Measurements from ENCODE around the gene MYL3. TPM values are rescaled to one million over a fixed set of nuclear protein-coding genes. Genes with fewer than 3 reads are reported as not detected.

MYL3 gene
- total and polyA plus RNA-seq, 2 experiments from 2014 or later, result not detected

DNA sequence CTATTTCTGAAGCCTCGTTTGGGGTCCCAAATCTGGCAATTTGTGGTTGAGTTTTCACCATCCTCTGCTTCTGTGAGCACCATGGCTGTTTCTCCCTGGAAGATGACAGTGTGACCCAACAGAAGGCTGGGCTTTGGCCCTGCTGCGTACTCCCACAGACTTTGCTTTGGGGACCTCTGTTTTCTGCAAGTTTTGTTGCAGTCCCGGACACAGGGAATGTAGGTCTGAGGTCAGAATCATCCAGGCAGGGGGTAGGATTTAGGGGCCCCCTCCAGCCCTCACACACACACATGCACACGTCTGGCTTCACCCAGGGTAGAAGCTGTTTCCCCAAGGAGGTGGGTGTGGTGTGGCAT is 20.6 kb upstream of the MYL3 start (continued):
- TF ChIP-seq, protein P1, sequence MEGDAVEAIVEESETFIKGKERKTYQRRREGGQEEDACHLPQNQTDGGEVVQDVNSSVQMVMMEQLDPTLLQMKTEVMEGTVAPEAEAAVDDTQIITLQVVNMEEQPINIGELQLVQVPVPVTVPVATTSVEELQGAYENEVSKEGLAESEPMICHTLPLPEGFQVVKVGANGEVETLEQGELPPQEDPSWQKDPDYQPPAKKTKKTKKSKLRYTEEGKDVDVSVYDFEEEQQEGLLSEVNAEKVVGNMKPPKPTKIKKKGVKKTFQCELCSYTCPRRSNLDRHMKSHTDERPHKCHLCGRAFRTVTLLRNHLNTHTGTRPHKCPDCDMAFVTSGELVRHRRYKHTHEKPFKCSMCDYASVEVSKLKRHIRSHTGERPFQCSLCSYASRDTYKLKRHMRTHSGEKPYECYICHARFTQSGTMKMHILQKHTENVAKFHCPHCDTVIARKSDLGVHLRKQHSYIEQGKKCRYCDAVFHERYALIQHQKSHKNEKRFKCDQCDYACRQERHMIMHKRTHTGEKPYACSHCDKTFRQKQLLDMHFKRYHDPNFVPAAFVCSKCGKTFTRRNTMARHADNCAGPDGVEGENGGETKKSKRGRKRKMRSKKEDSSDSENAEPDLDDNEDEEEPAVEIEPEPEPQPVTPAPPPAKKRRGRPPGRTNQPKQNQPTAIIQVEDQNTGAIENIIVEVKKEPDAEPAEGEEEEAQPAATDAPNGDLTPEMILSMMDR (conservative IDR thresholded peaks at IDR 0.05; ENCODE audit: low read depth in 2 of 2), result no peak
- no peak for TF ChIP-seq EZH2phosphoT487 (IDR thresholded peaks at IDR 0.05; ENCODE audit: unreplicated experiment)

DNA sequence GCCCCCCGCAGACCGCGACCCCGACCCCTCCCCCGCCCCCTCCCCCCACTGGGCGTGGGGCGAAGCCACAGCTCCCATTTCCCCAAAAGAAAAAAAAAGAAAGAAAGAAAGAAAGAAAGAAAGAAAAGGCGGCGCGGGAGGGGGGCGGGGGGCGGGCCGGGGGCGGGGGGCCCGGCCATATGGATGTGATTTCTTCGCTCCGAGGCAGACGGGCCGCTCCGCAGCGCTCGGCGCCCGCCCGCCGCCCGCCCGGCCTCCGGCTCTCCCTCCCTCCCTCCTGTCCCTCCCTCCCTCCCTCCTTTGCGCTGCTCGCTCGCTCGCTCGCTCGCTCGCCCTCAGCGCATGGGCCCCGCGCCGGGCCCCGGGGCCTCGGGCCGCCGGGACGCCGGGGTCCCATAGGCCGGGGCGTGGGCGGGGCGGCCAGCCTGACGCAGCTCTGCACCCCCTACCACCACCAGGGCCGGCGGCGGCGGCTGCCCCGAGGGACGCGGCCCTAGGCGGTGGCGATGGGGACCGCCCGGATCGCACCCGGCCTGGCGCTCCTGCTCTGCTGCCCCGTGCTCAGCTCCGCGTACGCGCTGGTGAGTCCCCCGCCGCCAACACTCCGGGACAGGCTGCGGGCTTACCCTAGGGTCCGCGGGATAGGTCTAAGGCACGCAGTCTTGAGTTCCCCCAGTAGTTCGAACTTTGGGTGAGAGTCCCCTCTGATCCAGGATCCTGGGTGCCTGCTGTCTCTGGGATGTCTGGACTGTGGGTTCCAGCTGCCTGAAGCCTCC is 20.0 kb upstream of the MYL3 start:
- Histone ChIP-seq H3K4me3 (peak overlapping the region; percentile 82), H3K4me2 (peak overlapping the region; percentile 96), H3K27me3 (ENCODE audit: insufficient read depth) (peaks cover 90% of the 10 kb centered on the region), H4K20me1 (replicated peaks; ENCODE audit: insufficient read depth) (no peaks in the 10 kb centered on the region), H2AFZ (peak overlapping the region; percentile 83; the same call in 1 of the 2 replicates), H3K9me2 (ENCODE audit: insufficient read depth) (no peaks in the 10 kb centered on the region), H3K36me3 (ENCODE audit: insufficient read depth) (no peaks in the 10 kb centered on the region), H3F3A (replicated peaks; ENCODE audit: low read depth) (no peaks in the 10 kb centered on the region), H3K4me1 (ENCODE audit: insufficient read depth) (peaks cover 30% of the 10 kb centered on the region), H3K27ac (ENCODE audit: low read depth) (no peak overlapping the region), H3K79me2 (replicated peaks; ENCODE audit: insufficient read depth) (no peaks in the 10 kb centered on the region)
- TF ChIP-seq REST (IDR thresholded peaks at IDR 0.05; ENCODE audit: unreplicated experiment) (no peak), EZH2 (IDR thresholded peaks at IDR 0.05; ENCODE audit: low read depth, unreplicated experiment) (peak; percentile 85), EZH2phosphoT487 (IDR thresholded peaks at IDR 0.05; ENCODE audit: unreplicated experiment) (peak; percentile 74), ETS1 (IDR thresholded peaks at IDR 0.05) (no peak)
- peaks cover 89% of the 10 kb centered on the region for H3K27me3 Mint-ChIP-seq (ENCODE audit: insufficient read depth, low read depth, poor library complexity)
- ATAC-seq (peak; percentile 20), DNase-seq (ENCODE audit: low spot score) (peak; percentile 66)
- no peaks in the 10 kb centered on the region for H3K9me3 Mint-ChIP-seq
- H3K4me1 Mint-ChIP-seq, result peaks cover 17% of the 10 kb centered on the region
- H3K27ac Mint-ChIP-seq, result no peak overlapping the region
- H3K4me3 Mint-ChIP-seq, result peak overlapping the region; percentile 81
- H3K36me3 Mint-ChIP-seq (ENCODE audit: low read depth), result no peaks in the 10 kb centered on the region; the same call in 2 of the 3 replicates
